Measurements from ENCODE around the gene SNAPIN.

The SNAPIN gene

GRCh38 chr1:153698020-153698922 is 39.8 kb downstream of the SNAPIN start:
- no peaks in the 10 kb centered on the region for H3F3A ChIP-seq (ENCODE audit: insufficient read depth, low read length)
- no peaks in the 10 kb centered on the region for H4K20me1 ChIP-seq (ENCODE audit: insufficient read depth, low read length)
- no peaks in the 10 kb centered on the region for H3K79me2 ChIP-seq (ENCODE audit: low read length)
- no peak for DNase-seq
- H3K27ac ChIP-seq (ENCODE audit: low read length) = no peak overlapping the region
- H3K4me1 ChIP-seq (ENCODE audit: low read length) = no peaks in the 10 kb centered on the region
- no peaks in the 10 kb centered on the region for H3K9me3 ChIP-seq (replicated peaks; ENCODE audit: insufficient read depth, low read length)
- TF ChIP-seq CTCF (IDR thresholded peaks at IDR 0.05; ENCODE audit: low read length) (no peak), EZH2phosphoT487 (IDR thresholded peaks at IDR 0.05; ENCODE audit: low read length) (no peak), EZH2 (optimal IDR thresholded peaks at IDR 0.05; ENCODE audit: low read depth, low read length) (no peak)
- no peak overlapping the region for H2AFZ ChIP-seq (ENCODE audit: low read length)
- H3K4me3 ChIP-seq (ENCODE audit: low read length) = no peak overlapping the region
- H3K36me3 ChIP-seq (replicated peaks; ENCODE audit: insufficient read depth, low read length) = no peaks in the 10 kb centered on the region
- no peaks in the 10 kb centered on the region for H3K9me2 ChIP-seq (replicated peaks; ENCODE audit: insufficient read depth, low read length)
- H3K9ac ChIP-seq (ENCODE audit: low read length) = no peak overlapping the region
- H3K4me2 ChIP-seq (ENCODE audit: low read depth, low read length) = no peak overlapping the region
- H3K27me3 ChIP-seq (replicated peaks; ENCODE audit: insufficient read depth, low read length) = no peaks in the 10 kb centered on the region

- H3K9ac ChIP-seq (ENCODE audit: low read length) = no peak overlapping the region
- no peak for DNase-seq
- TF ChIP-seq EZH2phosphoT487 (IDR thresholded peaks at IDR 0.05; ENCODE audit: low read length) (no peak), EZH2 (optimal IDR thresholded peaks at IDR 0.05; ENCODE audit: low read depth, low read length) (no peak), CTCF (IDR thresholded peaks at IDR 0.05; ENCODE audit: low read length) (no peak)
- no peaks in the 10 kb centered on the region for H3K27me3 ChIP-seq (replicated peaks; ENCODE audit: insufficient read depth, low read length)
- H4K20me1 ChIP-seq (ENCODE audit: insufficient read depth, low read length) = no peaks in the 10 kb centered on the region
- no peaks in the 10 kb centered on the region for H3F3A ChIP-seq (ENCODE audit: insufficient read depth, low read length)
- no peak overlapping the region for H3K27ac ChIP-seq (ENCODE audit: low read length)
- H3K79me2 ChIP-seq (ENCODE audit: low read length) = no peaks in the 10 kb centered on the region
- H3K4me1 ChIP-seq (ENCODE audit: low read length) = no peaks in the 10 kb centered on the region
- no peak overlapping the region for H3K4me3 ChIP-seq (ENCODE audit: low read length)
- no peaks in the 10 kb centered on the region for H3K9me3 ChIP-seq (replicated peaks; ENCODE audit: insufficient read depth, low read length)
- H3K4me2 ChIP-seq (ENCODE audit: low read depth, low read length) = no peak overlapping the region
- no peaks in the 10 kb centered on the region for H3K9me2 ChIP-seq (replicated peaks; ENCODE audit: insufficient read depth, low read length)
- H3K36me3 ChIP-seq (replicated peaks; ENCODE audit: insufficient read depth, low read length) = no peaks in the 10 kb centered on the region
- H2AFZ ChIP-seq (ENCODE audit: low read length) = no peak overlapping the region
These were observed 40.6 kb downstream of the SNAPIN start for GRCh38 chr1:153698923-153699714.

GRCh38 chr1:153699768-153700167 is 41.3 kb downstream of the SNAPIN start:
- H3K27ac ChIP-seq (ENCODE audit: low read length) = no peak overlapping the region
- H3K36me3 ChIP-seq (replicated peaks; ENCODE audit: insufficient read depth, low read length) = no peaks in the 10 kb centered on the region

More at GRCh38 chr1:153699768-153700167, 41.3 kb downstream of the SNAPIN start:
- no peaks in the 10 kb centered on the region for H3K9me3 ChIP-seq (replicated peaks; ENCODE audit: insufficient read depth, low read length)
- DNase-seq = no peak
- no peak overlapping the region for H3K9ac ChIP-seq (ENCODE audit: low read length)
- no peaks in the 10 kb centered on the region for H3K4me1 ChIP-seq (ENCODE audit: low read length)
- no peaks in the 10 kb centered on the region for H3K9me2 ChIP-seq (replicated peaks; ENCODE audit: insufficient read depth, low read length)
- no peaks in the 10 kb centered on the region for H3K79me2 ChIP-seq (ENCODE audit: low read length)
- no peak overlapping the region for H3K4me3 ChIP-seq (ENCODE audit: low read length)
- H3F3A ChIP-seq (ENCODE audit: insufficient read depth, low read length) = no peaks in the 10 kb centered on the region
- no peak overlapping the region for H3K4me2 ChIP-seq (ENCODE audit: low read depth, low read length)
- no peak for TF ChIP-seq CTCF (IDR thresholded peaks at IDR 0.05; ENCODE audit: low read length)
- no peak for TF ChIP-seq EZH2 (optimal IDR thresholded peaks at IDR 0.05; ENCODE audit: low read depth, low read length)
- TF ChIP-seq EZH2phosphoT487 (IDR thresholded peaks at IDR 0.05; ENCODE audit: low read length) = no peak
- no peaks in the 10 kb centered on the region for H3K27me3 ChIP-seq (replicated peaks; ENCODE audit: insufficient read depth, low read length)
- H4K20me1 ChIP-seq (ENCODE audit: insufficient read depth, low read length) = no peaks in the 10 kb centered on the region
- H2AFZ ChIP-seq (ENCODE audit: low read length) = no peak overlapping the region

Measured in MM.1S (cell line).